Endothelial cell of umbilical vein (primary cell): Measurements from ENCODE around the gene RAB3IP. TPM values are rescaled to one million over a fixed set of nuclear protein-coding genes. Genes with fewer than 3 reads are reported as not detected.

ENCODE experiments used
- BruUV-seq: library from RNA; stranded (reverse); fragments of 400-500 nt; replicated peaks from 2 replicates; lab custom pipeline; 2021; lab: Mats Ljungman, UMichigan
- CTCF ChIA-PET: fragments of 300-600, 350-600 bp; sonication (Branson Sonifier 250); formaldehyde crosslinking; loops from one replicate; lab custom pipeline; 2021; ENCODE audit warnings: antibody characterized with exemption, inconsistent platforms; lab: Charles Lee
- POLR2A ChIA-PET: fragments of 300-600, 350-600 bp; sonication (Branson Sonifier 250); formaldehyde crosslinking; loops from one replicate; lab custom pipeline; 2021; ENCODE audit warnings: antibody characterized with exemption, inconsistent platforms; lab: Charles Lee
- DNase-seq: peaks from one replicate; pipeline ENCODE4 v3.0.0-alpha.2; 2011; ENCODE audit warnings: low read depth, low spot score
- FAIRE-seq: peaks from 2 replicates; lab custom pipeline; 2011; peaks lifted over from hg19 to GRCh38; lab: Jason Lieb, UNC
- H2AFZ ChIP-seq: 2 replicates; pipeline ENCODE4 v1.6.0; 2012; ENCODE audit warnings: low read depth, low read length, control low read depth, inconsistent platforms
- H3K27ac ChIP-seq: 2 replicates; pipeline ENCODE4 v1.5.1; 2011; ENCODE audit warnings: low read depth, mild to moderate bottlenecking, control low read depth, low read length, moderate library complexity; ENCODE audit not compliant: insufficient read depth
- H3K27me3 ChIP-seq, 2 experiments: 2 replicates each; pipeline versions ENCODE4 v1.6.0 to v1.6.1; 2011; ENCODE audit warnings: low read length in 2 of 2, mixed read lengths in 1 of 2; ENCODE audit not compliant: control insufficient read depth in 2 of 2, insufficient read depth in 2 of 2
- H3K36me3 ChIP-seq, 2 experiments: 2 replicates in 1 of 2; 3 replicates in 1 of 2; pipeline ENCODE4 v1.5.1; 2011; ENCODE audit warnings: low read length in 2 of 2, mild to moderate bottlenecking in 1 of 2, moderate library complexity in 1 of 2; ENCODE audit not compliant: control insufficient read depth in 2 of 2, insufficient read depth in 2 of 2; ENCODE audit errors: extremely low read depth in 1 of 2
- H3K4me1 ChIP-seq: 3 replicates; pipeline ENCODE4 v1.5.1; 2011; ENCODE audit warnings: mild to moderate bottlenecking, low read length; ENCODE audit not compliant: control insufficient read depth, insufficient read depth; ENCODE audit errors: extremely low read depth
- H3K4me2 ChIP-seq: 2 replicates; pipeline ENCODE4 v1.6.1; 2011; ENCODE audit warnings: low read length, control low read depth, mixed read lengths; ENCODE audit not compliant: insufficient read depth
- H3K4me3 ChIP-seq, 3 experiments: fragments of 200-600 bp in 1 of 3; sonication (generic), shearing (Covaris generic) in 1 of 3; replicated peaks in 1 of 3; 2 replicates each; pipeline ENCODE4 v1.5.1; 2011 to 2016; ENCODE audit warnings: control low read depth in 3 of 3, low read length in 3 of 3, mild to moderate bottlenecking in 2 of 3, inconsistent platforms in 1 of 3, low read depth in 1 of 3, moderate library complexity in 1 of 3; ENCODE audit not compliant: insufficient read depth in 1 of 3
- H3K79me2 ChIP-seq: 2 replicates; pipeline ENCODE4 v1.6.0; 2012; ENCODE audit warnings: low read length, inconsistent platforms; ENCODE audit not compliant: control insufficient read depth, insufficient read depth
- H3K9ac ChIP-seq: replicated peaks from 2 replicates; pipeline ENCODE3; 2011; ENCODE audit warnings: low read length, control low read depth; ENCODE audit not compliant: insufficient read depth; ENCODE audit errors: extremely low read depth
- H3K9me1 ChIP-seq: replicated peaks from 3 replicates; pipeline ENCODE4 v1.6.0; 2011; ENCODE audit warnings: mild to moderate bottlenecking, low read length; ENCODE audit not compliant: control insufficient read depth, insufficient read depth; ENCODE audit errors: extremely low read depth
- H3K9me3 ChIP-seq: replicated peaks from 2 replicates; pipeline ENCODE4 v1.5.1; 2012; ENCODE audit warnings: low read length, inconsistent platforms; ENCODE audit not compliant: control insufficient read depth, insufficient read depth
- H4K20me1 ChIP-seq: replicated peaks from 2 replicates; pipeline ENCODE3; 2011; ENCODE audit warnings: mild to moderate bottlenecking, low read length; ENCODE audit not compliant: control insufficient read depth, insufficient read depth; ENCODE audit errors: extremely low read depth
- EZH2 ChIP-seq: IDR thresholded peaks from 2 replicates; pipeline ENCODE4 v1.6.1; 2012; ENCODE audit warnings: borderline replicate concordance, low read depth, mild to moderate bottlenecking, moderate library complexity, low read length, inconsistent platforms; ENCODE audit not compliant: severe bottlenecking
- FOS ChIP-seq: IDR thresholded peaks from 2 replicates; pipeline ENCODE4 v1.6.1; 2011; ENCODE audit warnings: mild to moderate bottlenecking, low read length, moderate library complexity, borderline replicate concordance; ENCODE audit not compliant: insufficient read depth
- GATA2 ChIP-seq: IDR thresholded peaks from 2 replicates; pipeline ENCODE4 v1.7.0; 2011; ENCODE audit warnings: low read depth, mild to moderate bottlenecking, moderate library complexity, mixed read lengths, low read length; ENCODE audit not compliant: insufficient read length, insufficient read depth
- JUN ChIP-seq: IDR thresholded peaks from 2 replicates; pipeline ENCODE4 v1.6.1; 2011; ENCODE audit warnings: borderline replicate concordance, low read depth; ENCODE audit not compliant: insufficient read length, insufficient read depth
- MYC ChIP-seq: IDR thresholded peaks from one replicate; pipeline ENCODE4 v1.6.1; 2011; ENCODE audit warnings: mild to moderate bottlenecking, low read depth, low read length
- POLR2A ChIP-seq: IDR thresholded peaks from 2 replicates; pipeline ENCODE4 v1.6.1; 2012; ENCODE audit warnings: low read depth, mild to moderate bottlenecking, control low read depth, low read length
- POLR2AphosphoS5 ChIP-seq: IDR thresholded peaks from 2 replicates; pipeline ENCODE4 v1.6.1; 2012; ENCODE audit warnings: low read depth, mild to moderate bottlenecking, control low read depth, low read length, moderate library complexity; ENCODE audit not compliant: insufficient read depth
- dilution Hi-C: fragments of 300-500 bp; cut with MboI; formaldehyde crosslinking; loops from one replicate; pipeline ENCODE4 v1.15.0; 2019; ENCODE audit warnings: low sequenced_read_pairs; ENCODE audit not compliant: extremely low pct_ligation_motif_present
- intact Hi-C: fragments of 100-400 bp; cut with micrococcal nuclease; formaldehyde crosslinking; loops from one replicate; pipeline ENCODE4 v1.10.0; 2022
- polyA plus RNA-seq, 4 experiments: library from polyadenylated mRNA; depleted of rRNA in 3 of 4; stranded (reverse) in 3 of 4; unstranded in 1 of 4; fragments of >200 nt; gene quantifications; 2 replicates each; pipeline versions ENCODE4 v1.2.1 to v1.2.3, GENCODE V29; 2011 to 2012; ENCODE audit warnings: missing spikeins in 1 of 4
- total RNA-seq: library from RNA; stranded (reverse); gene quantifications from 2 replicates; pipeline ENCODE4 v1.2.3, GENCODE V29; 2021
- TF ChIP-seq, protein P1 (sequence below), 2 donors: IDR thresholded peaks; 1 replicate in 1 of 2; 2 replicates in 1 of 2; pipeline ENCODE4 v1.5.1; 2011; ENCODE audit warnings: low read length in 2 of 2, mild to moderate bottlenecking in 2 of 2, moderate library complexity in 2 of 2, control low read depth in 1 of 2, inconsistent platforms in 1 of 2, low read depth in 1 of 2; ENCODE audit not compliant: insufficient read depth in 1 of 2; ENCODE audit errors: extremely low read depth in 1 of 2
- TF ChIP-seq, protein P2 (sequence below): IDR thresholded peaks from 2 replicates; pipeline ENCODE4 v1.6.1; 2011; ENCODE audit not compliant: insufficient read depth, insufficient read length

RAB3IP gene
- total and polyA plus RNA-seq, 2 donors (not counting 3 experiments of a cell fraction or from before 2014, with no cell fraction given) = 9.6 to 13.3 TPM

DNA sequence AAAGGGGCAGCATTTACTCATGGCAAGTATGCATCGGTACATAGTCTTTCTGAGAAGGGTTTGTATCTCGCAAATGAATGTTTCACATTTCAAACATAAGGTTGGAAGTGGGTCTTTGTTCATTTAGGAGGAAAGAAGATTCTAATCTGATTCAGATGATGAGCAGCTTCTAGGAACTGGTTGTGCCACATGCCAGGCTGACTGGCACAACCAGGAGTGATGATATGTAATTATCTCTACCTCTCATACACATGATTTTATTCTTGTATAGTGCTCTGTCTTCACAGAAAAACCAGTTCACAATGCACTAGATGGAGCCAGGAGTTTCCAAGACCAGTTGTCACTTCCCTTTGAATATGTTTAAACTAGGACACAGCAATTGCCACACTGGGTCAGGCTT, 25.8 kb upstream of the RAB3IP start:
- TF ChIP-seq POLR2AphosphoS5 = no peak
- TF ChIP-seq POLR2A = no peak
- TF ChIP-seq, protein P1, sequence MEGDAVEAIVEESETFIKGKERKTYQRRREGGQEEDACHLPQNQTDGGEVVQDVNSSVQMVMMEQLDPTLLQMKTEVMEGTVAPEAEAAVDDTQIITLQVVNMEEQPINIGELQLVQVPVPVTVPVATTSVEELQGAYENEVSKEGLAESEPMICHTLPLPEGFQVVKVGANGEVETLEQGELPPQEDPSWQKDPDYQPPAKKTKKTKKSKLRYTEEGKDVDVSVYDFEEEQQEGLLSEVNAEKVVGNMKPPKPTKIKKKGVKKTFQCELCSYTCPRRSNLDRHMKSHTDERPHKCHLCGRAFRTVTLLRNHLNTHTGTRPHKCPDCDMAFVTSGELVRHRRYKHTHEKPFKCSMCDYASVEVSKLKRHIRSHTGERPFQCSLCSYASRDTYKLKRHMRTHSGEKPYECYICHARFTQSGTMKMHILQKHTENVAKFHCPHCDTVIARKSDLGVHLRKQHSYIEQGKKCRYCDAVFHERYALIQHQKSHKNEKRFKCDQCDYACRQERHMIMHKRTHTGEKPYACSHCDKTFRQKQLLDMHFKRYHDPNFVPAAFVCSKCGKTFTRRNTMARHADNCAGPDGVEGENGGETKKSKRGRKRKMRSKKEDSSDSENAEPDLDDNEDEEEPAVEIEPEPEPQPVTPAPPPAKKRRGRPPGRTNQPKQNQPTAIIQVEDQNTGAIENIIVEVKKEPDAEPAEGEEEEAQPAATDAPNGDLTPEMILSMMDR (IDR thresholded peaks at IDR 0.05; ENCODE audit: extremely low read depth in 1 of 2, insufficient read depth in 1 of 2, low read depth in 1 of 2, low read length in 2 of 2) = no peak
- no peak for TF ChIP-seq MYC
- Histone ChIP-seq H4K20me1 (no peaks in the 10 kb centered on the region), H2AFZ (no peak overlapping the region), H3K4me1 (no peaks in the 10 kb centered on the region), H3K9me1 (no peaks in the 10 kb centered on the region), H3K27ac (no peak overlapping the region), H3K9ac (no peak overlapping the region), H3K36me3 (no peaks in the 10 kb centered on the region), H3K4me2 (no peak overlapping the region), H3K9me3 (no peaks in the 10 kb centered on the region), H3K79me2 (no peaks in the 10 kb centered on the region), H3K27me3 (no peaks in the 10 kb centered on the region), H3K4me3 (no peak overlapping the region)
- intact Hi-C loops = no loop called here
- ChIA-PET POLR2A (no interaction called here), CTCF (no interaction called here)
- FAIRE-seq (no peak), DNase-seq (no peak)
- no TSS peak for BruUV-seq
- dilution Hi-C loops = no loop called here

- DNase-seq (no peak), FAIRE-seq (no peak)
- H3K27me3 ChIP-seq = no peaks in the 10 kb centered on the region
- TF ChIP-seq, protein P1 (IDR thresholded peaks at IDR 0.05; ENCODE audit: extremely low read depth in 1 of 2, insufficient read depth in 1 of 2, low read depth in 1 of 2, low read length in 2 of 2) = no peak
- TF ChIP-seq EZH2 (no peak), POLR2AphosphoS5 (no peak), JUN (no peak), MYC (no peak), GATA2 (no peak), FOS (no peak), POLR2A (no peak)
- TF ChIP-seq, protein P2, sequence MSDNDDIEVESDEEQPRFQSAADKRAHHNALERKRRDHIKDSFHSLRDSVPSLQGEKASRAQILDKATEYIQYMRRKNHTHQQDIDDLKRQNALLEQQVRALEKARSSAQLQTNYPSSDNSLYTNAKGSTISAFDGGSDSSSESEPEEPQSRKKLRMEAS = no peak
- no TSS peak for BruUV-seq
- no peak overlapping the region for H3K4me2 ChIP-seq
- ChIA-PET POLR2A (no interaction called here), CTCF (interaction anchor here (0.6 to 1.4 kb wide), 3 partner anchors 9 to 50 kb away, joined by 3 to 4 read pairs (median 4); no protein-coding TSS in a partner anchor)
- no peak overlapping the region for H3K27ac ChIP-seq
- H3K4me3 ChIP-seq = no peak overlapping the region
- H3K36me3 ChIP-seq = no peaks in the 10 kb centered on the region
- no peaks in the 10 kb centered on the region for H3K4me1 ChIP-seq
- H3K9me3 ChIP-seq = no peaks in the 10 kb centered on the region
- H4K20me1 ChIP-seq = no peaks in the 10 kb centered on the region
- intact Hi-C loops (no loop called here), dilution Hi-C loops (no loop called here)
- H3K9me1 ChIP-seq = no peaks in the 10 kb centered on the region
- no peaks in the 10 kb centered on the region for H3K79me2 ChIP-seq
- no peak overlapping the region for H2AFZ ChIP-seq
- no peak overlapping the region for H3K9ac ChIP-seq
Observed at GRCh38 chr12:69714542-69714941, 24.1 kb upstream of the RAB3IP start.
